ENCODE measurements around the gene CYP27B1.

DNA sequence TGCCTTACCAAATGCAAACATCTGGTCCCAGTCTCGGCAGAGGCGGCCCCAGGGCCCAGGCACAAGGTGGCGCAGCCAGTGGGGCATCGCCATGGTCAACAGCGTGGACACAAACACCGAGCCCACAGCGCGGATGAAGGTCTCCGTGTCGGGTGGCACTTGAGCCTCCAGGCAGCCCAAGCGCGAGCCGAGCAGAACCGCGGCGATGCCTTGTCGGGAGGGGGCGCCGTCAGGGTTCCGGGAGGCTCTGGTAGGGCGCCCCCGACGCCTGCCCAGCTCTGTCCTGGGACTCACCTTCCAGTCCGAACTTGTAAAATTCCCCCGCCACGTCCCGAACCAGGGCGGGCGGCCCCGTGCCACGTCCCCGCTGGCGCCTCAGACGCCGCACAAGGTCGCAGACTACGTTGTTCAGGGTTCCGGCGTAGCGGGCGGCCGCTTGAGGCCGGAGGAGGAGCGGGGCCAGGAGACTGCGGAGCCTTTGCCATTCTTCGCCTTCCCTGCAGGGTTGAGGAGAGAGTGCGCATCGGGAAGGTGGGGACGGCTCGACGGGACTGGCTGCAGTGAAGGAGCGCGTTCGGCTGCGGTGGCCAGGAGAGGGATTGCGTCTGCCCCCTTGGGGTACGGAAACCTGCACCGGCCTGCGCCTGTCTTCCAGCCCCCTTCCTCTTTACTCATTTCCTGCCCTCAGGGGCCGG lies 1.7 kb downstream of the CYP27B1 start:
- TF ChIP-seq CTCF (IDR thresholded peaks at IDR 0.05) (no peak), POLR2A (IDR thresholded peaks at IDR 0.05) (no peak), POLR2AphosphoS5 (IDR thresholded peaks at IDR 0.05) (no peak)

Data from suprapubic skin (tissue), 4 donors.